ENCODE data around the gene LCN15. TPM values are rescaled to one million over a fixed set of nuclear protein-coding genes. Genes with fewer than 3 reads are reported as not detected.

The LCN15 gene
- total and polyA plus RNA-seq, 11 donors, result 0.64 to 2.8 (median 1.2) TPM; not detected in 4

DNA sequence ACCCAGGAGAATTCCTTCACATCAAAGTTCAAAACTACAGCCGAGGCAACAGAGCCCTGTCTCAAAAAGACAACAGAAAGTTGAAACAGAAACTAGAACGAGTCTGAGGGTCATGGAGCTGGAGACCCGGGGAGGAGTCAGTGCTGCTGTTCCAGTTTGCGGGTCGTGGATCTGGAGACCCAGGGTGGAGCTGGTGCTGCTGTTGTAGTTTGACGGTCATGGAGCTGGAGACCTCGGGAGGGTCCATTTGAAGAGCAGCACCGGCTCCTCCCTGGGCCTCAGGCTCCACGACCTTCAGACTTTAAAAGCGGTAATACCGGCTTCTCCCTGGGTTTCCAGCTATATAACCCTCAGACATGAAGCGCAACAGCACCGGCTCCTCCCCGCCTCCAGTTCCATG lies 13.0 kb upstream of the LCN15 start:
- peaks cover 0 to 9% (median 5%) of the 10 kb centered on the region in 12 donors for H3K9me3 ChIP-seq
- intact Hi-C loops (cut with DNase I), result no loop called here
- no peaks in the 10 kb centered on the region for H3K4me1 ChIP-seq
- ATAC-seq (peak in 1 of 4 donors; percentile 12), DNase-seq (no peak)
- TF ChIP-seq, protein P1, sequence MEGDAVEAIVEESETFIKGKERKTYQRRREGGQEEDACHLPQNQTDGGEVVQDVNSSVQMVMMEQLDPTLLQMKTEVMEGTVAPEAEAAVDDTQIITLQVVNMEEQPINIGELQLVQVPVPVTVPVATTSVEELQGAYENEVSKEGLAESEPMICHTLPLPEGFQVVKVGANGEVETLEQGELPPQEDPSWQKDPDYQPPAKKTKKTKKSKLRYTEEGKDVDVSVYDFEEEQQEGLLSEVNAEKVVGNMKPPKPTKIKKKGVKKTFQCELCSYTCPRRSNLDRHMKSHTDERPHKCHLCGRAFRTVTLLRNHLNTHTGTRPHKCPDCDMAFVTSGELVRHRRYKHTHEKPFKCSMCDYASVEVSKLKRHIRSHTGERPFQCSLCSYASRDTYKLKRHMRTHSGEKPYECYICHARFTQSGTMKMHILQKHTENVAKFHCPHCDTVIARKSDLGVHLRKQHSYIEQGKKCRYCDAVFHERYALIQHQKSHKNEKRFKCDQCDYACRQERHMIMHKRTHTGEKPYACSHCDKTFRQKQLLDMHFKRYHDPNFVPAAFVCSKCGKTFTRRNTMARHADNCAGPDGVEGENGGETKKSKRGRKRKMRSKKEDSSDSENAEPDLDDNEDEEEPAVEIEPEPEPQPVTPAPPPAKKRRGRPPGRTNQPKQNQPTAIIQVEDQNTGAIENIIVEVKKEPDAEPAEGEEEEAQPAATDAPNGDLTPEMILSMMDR (IDR thresholded peaks at IDR 0.05), result no peak
- no peak for TF ChIP-seq POLR2A (IDR thresholded peaks at IDR 0.05)
- no peak overlapping the region for H3K27ac ChIP-seq
- no peaks in the 10 kb centered on the region for H3K27me3 ChIP-seq
- no peaks in the 10 kb centered on the region for H3K36me3 ChIP-seq
- no peak overlapping the region for H3K4me3 ChIP-seq
- WGBS, 4 donors, result 76 to 84% (median 81%) methylated on average over 12 to 14 of the region's 14 CpGs

DNA sequence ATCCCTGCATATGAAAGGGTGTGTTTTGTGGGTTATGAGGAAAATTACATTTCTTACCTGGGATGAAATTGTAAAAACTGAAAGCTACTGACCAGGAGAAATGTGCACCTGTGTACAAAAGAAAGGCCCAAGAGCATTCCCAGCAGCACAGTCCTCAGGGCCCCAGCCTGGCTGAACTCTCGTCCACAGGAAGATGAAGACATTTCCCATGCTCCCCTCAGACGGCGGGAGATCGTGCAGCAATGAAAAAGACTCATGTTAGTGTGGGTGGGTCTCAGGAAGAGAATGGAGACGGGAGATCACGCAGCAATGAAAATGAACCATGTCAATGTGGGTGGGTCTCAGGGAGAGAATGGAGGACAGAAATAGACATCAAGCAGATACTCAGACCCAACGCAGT lies 12.6 kb upstream of the LCN15 start:
- peaks cover 0 to 9% (median 5%) of the 10 kb centered on the region in 12 donors for H3K9me3 ChIP-seq
- no peak overlapping the region for H3K4me3 ChIP-seq
- no peak for DNase-seq
- 45 to 54% (median 49%) methylated on average over 7 of the region's 7 CpGs for WGBS, 4 donors
- TF ChIP-seq, protein P1 (IDR thresholded peaks at IDR 0.05), result no peak
- no peak for TF ChIP-seq POLR2A (IDR thresholded peaks at IDR 0.05)
- no peak overlapping the region for H3K27ac ChIP-seq
- intact Hi-C loops (cut with DNase I), result no loop called here
- H3K36me3 ChIP-seq, result no peaks in the 10 kb centered on the region
- H3K27me3 ChIP-seq, result no peaks in the 10 kb centered on the region
- no peak for ATAC-seq
- no peaks in the 10 kb centered on the region for H3K4me1 ChIP-seq

DNA sequence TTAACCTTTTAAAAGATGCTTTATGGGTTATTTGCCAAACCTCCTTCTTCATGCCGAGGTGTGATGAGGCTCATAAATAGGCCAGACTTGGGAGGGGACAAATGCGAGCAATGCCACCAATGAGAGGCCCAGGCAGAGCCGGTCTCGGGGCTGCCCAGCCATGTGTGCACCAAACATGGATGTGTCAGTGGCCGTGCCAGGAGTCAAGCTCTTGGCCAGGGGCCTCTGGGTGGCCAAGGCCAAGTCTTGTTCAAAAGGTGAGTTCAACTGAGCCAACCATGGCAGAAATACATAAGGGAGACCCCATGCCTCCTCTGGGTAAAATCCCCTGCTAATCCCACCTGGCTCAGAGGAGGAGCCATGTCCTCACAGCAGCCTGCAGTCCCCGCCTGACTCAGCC lies 10.9 kb upstream of the LCN15 start:
- ATAC-seq, result peak in 1 of 4 donors; percentile 24
- no peaks in the 10 kb centered on the region for H3K27me3 ChIP-seq
- intact Hi-C loops (cut with DNase I), result no loop called here

GRCh38 chr9:136774416-136775045 lies 10.2 kb upstream of the LCN15 start:
- no peaks in the 10 kb centered on the region for H3K27me3 ChIP-seq
- ATAC-seq, result no peak
- no peak overlapping the region for H3K4me3 ChIP-seq
- H3K27ac ChIP-seq, result no peak overlapping the region
- intact Hi-C loops (cut with DNase I), result no loop called here
- TF ChIP-seq, protein P1 (IDR thresholded peaks at IDR 0.05), result no peak
- no peak for TF ChIP-seq POLR2A (IDR thresholded peaks at IDR 0.05)
- H3K36me3 ChIP-seq, result no peaks in the 10 kb centered on the region
- 90 to 96% (median 93%) methylated on average over 10 to 12 of the region's 12 CpGs for WGBS, 4 donors
- no peak for DNase-seq
- H3K9me3 ChIP-seq, result peaks cover 0 to 9% (median 5%) of the 10 kb centered on the region in 12 donors
- no peaks in the 10 kb centered on the region for H3K4me1 ChIP-seq

More for the DNA sequence above, 10.9 kb upstream of the LCN15 start:
- TF ChIP-seq, protein P1 (IDR thresholded peaks at IDR 0.05), result no peak
- TF ChIP-seq POLR2A (IDR thresholded peaks at IDR 0.05), result no peak
- H3K4me1 ChIP-seq, result no peaks in the 10 kb centered on the region
- DNase-seq, result no peak
- H3K4me3 ChIP-seq, result no peak overlapping the region
- H3K27ac ChIP-seq, result no peak overlapping the region
- H3K9me3 ChIP-seq, result peaks cover 0 to 9% (median 5%) of the 10 kb centered on the region in 12 donors
- WGBS, 4 donors, result 59 to 70% (median 69%) methylated on average over 6 of the region's 6 CpGs
- H3K36me3 ChIP-seq, result no peaks in the 10 kb centered on the region

Measured in heart left ventricle (tissue), 16 donors.